22Rv1 (cell line): ENCODE data around the gene XPNPEP1.

Source experiments
- H3K27ac ChIP-seq: fragments of 450-650 bp; 2 replicates; pipeline ENCODE4 v1.5.1; 2017
- ZFX ChIP-seq: fragments of 450-650 bp; IDR thresholded peaks from 2 replicates; pipeline ENCODE4 v1.6.1; 2017; ENCODE audit warnings: antibody characterized with exemption, borderline replicate concordance
- TF ChIP-seq, protein P1 (sequence below): fragments of 450-650 bp; IDR thresholded peaks from 2 replicates; pipeline ENCODE4 v1.5.1; 2017; ENCODE audit warnings: mild to moderate bottlenecking

XPNPEP1 gene

DNA sequence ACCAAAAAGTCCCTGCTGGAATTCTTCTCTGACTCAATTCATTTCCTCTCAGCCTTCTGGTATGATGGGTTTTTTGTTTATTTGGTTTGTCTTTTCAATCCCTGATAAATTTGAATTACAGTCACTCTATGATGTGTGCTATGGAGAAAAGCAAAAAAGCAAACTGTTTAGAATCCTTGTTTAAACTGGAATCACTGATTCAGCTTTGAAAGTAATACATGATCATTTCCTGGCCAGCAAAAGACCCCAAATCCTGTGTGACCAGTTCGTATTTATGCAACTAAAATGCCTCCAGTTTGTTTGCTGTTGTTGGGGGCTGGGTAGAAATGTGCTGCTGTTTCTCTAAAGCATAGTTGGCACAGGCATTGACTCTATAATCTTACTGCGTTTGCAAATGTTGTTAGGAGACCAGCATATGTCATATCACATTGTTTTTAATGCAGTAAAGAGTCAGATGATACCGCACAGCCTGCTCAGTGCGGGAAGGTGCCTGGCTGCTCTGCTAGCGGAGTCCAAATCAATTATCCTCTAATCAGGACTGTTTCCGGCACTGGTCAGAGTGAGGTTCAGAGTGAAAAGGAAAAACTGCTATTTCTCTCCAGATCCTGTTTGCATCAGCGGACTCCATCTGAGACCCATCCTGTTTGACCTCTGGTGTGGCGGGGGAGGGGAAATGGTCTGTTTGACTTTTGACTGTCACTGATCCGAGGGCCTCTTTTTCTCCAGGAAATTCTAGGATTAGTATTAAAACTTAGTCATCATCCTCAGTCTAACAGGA lies 43.8 kb upstream of the XPNPEP1 start:
- no peak overlapping the region for H3K27ac ChIP-seq

DNA sequence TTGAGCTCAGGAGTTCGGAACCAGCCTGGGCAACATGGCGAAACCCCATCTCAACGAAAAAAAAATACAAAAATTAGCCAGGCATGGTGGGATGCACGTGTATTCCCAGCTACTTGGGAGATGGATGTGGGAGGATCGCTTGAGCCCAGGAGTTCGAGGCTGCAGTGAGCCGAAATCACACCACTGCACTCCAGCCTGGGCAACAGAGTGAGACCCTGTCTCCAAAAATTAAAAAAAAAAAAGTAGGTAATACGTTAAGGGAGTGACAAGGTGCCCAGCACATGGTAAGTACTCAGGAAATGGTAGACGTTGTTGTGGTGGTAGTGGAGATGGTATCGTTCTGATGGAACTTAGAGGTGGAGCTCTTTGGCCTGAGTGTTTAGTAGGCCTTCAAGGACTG lies 41.0 kb upstream of the XPNPEP1 start:
- no peak overlapping the region for H3K27ac ChIP-seq
- TF ChIP-seq, protein P1, sequence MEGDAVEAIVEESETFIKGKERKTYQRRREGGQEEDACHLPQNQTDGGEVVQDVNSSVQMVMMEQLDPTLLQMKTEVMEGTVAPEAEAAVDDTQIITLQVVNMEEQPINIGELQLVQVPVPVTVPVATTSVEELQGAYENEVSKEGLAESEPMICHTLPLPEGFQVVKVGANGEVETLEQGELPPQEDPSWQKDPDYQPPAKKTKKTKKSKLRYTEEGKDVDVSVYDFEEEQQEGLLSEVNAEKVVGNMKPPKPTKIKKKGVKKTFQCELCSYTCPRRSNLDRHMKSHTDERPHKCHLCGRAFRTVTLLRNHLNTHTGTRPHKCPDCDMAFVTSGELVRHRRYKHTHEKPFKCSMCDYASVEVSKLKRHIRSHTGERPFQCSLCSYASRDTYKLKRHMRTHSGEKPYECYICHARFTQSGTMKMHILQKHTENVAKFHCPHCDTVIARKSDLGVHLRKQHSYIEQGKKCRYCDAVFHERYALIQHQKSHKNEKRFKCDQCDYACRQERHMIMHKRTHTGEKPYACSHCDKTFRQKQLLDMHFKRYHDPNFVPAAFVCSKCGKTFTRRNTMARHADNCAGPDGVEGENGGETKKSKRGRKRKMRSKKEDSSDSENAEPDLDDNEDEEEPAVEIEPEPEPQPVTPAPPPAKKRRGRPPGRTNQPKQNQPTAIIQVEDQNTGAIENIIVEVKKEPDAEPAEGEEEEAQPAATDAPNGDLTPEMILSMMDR, result no peak
- TF ChIP-seq ZFX, result no peak

More for the DNA sequence above, 43.8 kb upstream of the XPNPEP1 start:
- TF ChIP-seq, protein P1, result no peak
- no peak for TF ChIP-seq ZFX

DNA sequence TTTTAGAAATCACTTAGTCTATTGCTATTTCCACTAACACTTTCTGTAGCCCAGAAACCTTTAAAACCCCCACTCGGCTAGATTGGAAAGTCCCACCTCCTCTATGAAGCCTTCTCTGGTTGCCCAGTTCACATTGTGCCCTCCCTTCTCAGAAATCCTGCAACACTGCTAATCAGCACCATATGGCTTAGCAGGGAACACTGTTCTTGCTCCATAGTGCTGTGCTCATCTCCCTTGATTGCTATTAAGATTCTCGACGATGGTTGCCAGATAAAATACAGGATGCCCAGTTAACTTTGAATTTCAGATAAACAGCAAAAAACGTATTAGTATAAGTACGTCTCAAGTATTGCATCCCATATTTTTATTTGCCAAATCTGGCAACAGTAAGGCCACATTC lies 40.1 kb upstream of the XPNPEP1 start:
- TF ChIP-seq, protein P1, result no peak
- TF ChIP-seq ZFX, result no peak
- H3K27ac ChIP-seq, result no peak overlapping the region

DNA sequence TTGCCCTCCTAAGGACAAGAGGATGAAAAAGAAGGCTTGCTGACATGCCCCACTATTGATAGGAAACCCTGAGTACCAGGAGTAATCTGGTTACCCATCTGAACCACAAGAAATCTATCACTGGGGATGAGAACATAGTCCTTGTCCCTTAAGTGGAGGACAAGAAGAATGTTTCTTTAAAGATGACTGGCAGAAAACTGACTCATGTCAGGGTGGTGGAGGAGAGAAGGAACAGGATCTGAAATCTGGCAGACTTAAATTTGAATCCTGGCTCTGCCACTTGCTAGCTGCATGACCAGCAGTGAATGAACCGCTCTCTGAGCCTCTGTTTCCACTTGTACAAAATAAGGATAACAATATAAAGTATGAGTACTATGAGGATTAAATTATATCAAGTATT lies 38.9 kb upstream of the XPNPEP1 start:
- no peak for TF ChIP-seq ZFX
- TF ChIP-seq, protein P1, result no peak
- no peak overlapping the region for H3K27ac ChIP-seq

DNA sequence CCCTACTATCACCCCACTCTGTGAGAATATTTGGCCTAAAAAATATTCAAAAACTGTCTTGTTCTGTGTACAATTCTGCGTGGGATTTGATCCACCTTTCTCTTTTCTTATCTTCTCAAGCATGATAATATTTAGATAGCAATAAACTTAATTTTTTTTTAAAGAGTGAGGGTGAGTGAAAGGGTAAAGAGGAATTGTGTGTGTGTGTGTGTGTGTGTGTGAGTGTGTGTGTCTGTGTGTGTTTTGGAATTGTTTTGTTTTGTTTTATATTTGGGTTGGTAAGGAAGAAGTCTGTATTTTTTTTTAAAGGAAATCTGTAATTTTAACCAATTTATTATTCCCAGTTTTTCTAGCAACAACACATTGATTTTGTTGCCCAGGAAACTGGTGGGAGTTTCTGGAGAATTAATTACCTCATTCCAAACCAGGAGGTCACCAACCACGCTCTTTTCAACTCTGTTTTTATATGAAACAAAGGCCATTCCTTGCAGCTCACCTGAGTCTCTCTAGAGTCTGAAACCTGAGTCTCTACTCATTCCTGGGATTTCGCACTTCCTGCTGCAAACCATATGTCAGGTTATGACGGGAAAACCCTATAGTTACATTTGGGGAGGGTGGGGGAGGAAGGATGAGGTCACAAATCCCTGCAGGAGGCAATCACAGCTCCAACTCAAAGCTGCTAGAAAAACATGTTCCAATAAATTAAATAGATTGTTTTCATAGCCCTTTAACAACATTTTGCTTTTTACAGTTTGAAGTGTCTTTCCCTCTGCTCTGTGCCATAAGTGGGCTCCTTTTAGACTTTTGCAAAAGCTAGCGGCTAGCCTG lies 38.1 kb upstream of the XPNPEP1 start:
- TF ChIP-seq ZFX, result no peak
- TF ChIP-seq, protein P1, result no peak
- H3K27ac ChIP-seq, result no peak overlapping the region

DNA sequence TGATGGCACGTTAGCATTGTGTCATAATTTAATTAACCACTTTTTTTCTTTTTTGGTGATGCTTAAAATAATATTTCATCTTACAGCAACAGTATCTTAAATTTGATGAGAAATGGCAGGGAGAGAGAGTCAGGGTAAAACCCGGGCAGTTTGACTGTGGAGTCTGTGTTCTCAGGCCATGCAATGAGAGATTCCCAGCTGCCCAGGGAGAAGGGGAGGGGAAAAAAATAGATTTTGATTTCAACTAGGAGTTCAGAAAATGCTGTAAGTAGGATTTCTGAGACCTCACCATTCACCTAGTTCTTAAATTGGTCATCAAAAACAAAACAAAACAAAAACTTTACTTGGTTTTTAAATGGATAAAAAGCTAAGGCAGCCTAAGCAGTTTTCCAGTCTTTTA lies 37.4 kb upstream of the XPNPEP1 start:
- TF ChIP-seq ZFX, result no peak
- TF ChIP-seq, protein P1, result no peak

More for the DNA sequence above, 37.4 kb upstream of the XPNPEP1 start:
- no peak overlapping the region for H3K27ac ChIP-seq
